ENCODE data around the gene RRAS2.
A peak's percentile ranks its signal among the peaks of the same experiment; 100 is the strongest.
"Not testable (repeated sequence)": the region's sequence is repeated elsewhere in the genome, so short reads cannot be mapped to it uniquely, and the experiment has no call there.

The RRAS2 gene

GRCh38 chr11:14358729-14359439 lies at the start of gene RRAS2:
Gene RRAS2, minus strand, starts transcription at chr11:14359183. Its CDS starts 313 bp downstream, at chr11:14358870.
- DNase-seq (ENCODE audit: extremely low read depth in 1 of 2, low read depth in 1 of 2): peak; percentile 65 to 69

DNA sequence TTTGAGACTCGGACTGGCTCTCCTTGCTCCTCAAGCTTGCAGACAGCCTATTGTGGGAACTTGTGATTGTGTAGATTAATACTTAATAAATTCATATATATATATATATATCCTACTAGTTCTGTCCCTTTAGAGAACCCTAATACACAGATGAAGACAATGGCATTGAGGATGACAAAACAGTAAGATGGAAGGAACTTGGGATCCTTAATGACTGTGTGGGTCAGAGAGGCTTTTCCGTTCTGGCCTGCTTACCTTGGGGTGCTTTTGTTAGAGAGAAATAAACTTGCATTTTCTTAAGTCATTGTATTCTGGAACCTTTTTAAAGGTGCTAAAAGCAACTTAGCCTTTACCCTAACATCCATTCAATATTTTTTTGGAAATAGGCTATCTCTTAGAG lies 49.6 kb upstream of the RRAS2 start:
- DNase-seq (ENCODE audit: extremely low read depth in 1 of 2, low read depth in 1 of 2): no peak

DNA sequence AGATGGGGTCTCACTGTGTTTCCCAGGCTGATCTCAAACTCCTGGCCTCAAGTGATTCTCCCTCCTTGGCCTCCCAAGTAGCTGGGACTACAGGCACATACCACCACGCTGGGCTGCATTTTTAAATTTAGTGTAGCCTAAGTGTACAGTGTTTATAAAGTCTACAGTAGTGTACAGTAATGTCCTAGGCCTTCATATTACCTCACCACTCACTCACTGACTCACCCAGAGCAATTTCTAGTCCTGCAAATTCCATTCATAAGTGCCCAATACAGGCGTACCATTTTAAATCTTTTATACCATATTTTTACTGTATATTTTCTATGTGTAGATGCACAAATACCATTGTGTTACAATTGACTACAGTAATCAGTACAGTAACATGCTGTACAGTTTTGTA lies 47.1 kb upstream of the RRAS2 start:
- DNase-seq (ENCODE audit: extremely low read depth in 1 of 2, low read depth in 1 of 2): not testable (repeated sequence)

DNA sequence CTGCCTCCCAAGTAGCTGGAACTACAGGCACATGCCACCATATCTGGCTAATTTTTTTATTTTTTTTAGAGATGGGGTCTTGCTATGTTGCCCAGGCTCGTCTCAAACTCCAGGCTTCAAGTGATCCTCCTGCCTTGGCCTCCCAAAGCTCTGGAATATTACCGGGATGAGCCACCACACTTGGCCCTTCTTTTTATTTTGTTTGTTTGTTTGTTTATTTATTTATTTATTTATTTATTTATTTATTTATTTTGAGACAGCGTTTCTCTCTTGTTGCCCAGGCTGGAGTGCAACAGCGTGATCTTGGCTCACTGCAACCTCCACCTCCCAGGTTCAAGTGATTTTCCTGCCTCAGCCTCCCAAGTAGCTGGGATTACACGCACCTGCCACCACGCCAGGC lies 44.5 kb upstream of the RRAS2 start:
- not testable (repeated sequence) for DNase-seq (ENCODE audit: extremely low read depth in 1 of 2, low read depth in 1 of 2)

DNA sequence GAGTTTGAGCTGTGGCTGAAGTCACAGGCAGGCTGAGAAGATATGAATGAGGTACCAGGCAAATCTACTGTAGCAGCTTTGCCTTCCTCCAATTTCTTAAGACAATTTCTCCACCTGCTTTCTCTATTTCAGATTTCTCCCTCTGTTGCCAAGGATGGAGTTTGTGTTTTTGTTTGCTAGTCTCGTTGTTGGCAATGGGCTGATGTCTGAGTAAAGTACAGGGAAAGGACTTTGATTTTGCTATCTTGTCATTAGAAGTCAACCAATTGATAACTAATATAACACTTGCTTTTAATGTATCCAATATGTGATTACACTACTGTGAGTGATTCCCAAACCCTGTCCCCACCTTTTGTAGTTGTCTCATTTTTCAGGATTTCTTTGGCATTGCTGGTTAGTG lies 40.1 kb upstream of the RRAS2 start:
- DNase-seq (ENCODE audit: extremely low read depth in 1 of 2, low read depth in 1 of 2): no peak

DNA sequence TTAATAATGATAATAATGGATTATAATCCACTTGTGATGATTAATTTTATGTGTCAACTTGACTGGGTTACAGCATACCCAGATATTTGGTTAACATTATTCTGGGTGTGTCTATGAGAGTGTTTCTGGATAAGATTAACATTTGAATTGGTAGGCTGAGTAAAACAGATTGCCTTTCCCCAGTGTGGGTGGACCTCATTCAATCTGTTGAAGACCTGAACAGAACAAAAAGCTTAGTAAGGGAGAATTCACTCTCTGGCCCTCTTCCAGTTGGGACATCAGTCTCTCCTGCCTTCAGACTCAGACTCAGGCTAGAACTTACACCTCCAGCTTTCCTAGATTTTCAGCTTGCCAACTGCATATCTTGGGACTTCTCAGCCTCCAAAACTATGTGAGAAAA lies 37.3 kb upstream of the RRAS2 start:
- DNase-seq (ENCODE audit: extremely low read depth in 1 of 2, low read depth in 1 of 2): no peak

GRCh38 chr11:14393889-14394288 lies 34.9 kb upstream of the RRAS2 start:
- no peak for DNase-seq (ENCODE audit: extremely low read depth in 1 of 2, low read depth in 1 of 2)

DNA sequence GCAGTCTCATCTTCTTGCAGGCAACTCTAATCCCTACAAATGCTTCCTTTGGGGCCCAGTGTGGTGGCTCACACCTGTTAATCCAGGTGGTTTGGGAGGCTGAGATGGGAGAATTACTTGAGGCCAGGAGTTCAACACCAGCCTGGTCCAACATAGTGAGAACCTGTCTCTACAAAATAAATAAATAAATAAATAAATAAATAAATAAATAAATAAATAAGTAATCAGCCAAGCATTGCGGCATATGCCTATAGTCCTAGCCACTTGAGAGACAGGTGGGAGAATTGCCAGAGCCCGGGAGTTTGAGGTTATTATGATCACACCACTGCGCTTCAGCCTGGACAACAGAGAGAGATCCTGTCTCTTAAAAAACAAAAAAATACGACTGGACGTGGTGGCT lies 34.1 kb upstream of the RRAS2 start:
- no peak for DNase-seq (ENCODE audit: extremely low read depth in 1 of 2, low read depth in 1 of 2)

DNA sequence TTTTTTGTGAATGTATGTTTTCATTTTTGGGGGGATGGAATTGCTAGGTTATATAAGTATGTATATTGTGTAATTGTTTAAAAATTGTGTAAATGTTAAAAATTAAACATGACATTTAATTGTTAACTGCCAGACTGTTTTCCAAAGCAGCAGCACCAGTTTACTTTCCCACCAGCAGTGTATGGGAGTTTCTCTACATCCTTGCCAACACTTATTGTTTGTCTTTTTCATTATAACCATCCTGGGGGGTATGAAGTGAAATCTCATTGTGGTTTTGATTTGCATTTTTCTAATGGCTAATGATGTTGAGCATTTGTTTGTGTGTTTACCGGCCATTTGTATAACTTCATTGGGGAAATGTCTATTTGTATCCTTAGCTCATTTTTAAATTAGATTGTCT lies 31.7 kb upstream of the RRAS2 start:
- DNase-seq (ENCODE audit: extremely low read depth in 1 of 2, low read depth in 1 of 2): no peak

DNA sequence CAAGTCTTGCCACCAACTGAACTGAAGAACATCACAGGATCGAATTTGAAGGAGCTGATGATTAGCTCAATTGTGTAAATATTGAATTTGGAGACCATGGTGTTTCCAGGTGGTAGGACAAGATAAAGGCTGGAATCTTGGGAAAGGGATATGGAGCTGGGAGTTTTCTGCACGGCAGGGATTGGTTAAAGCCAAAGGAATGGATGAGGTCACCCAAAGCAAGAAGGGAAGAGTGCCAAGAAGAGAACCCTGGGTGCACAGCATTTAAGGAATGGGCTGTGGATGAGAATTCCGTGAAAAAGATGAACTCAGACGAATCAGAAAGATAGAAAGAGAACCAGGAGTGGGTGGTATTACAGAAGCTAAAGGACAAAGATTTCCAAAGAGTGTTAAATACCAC lies 29.4 kb upstream of the RRAS2 start:
- no peak for DNase-seq (ENCODE audit: extremely low read depth in 1 of 2, low read depth in 1 of 2)

DNA sequence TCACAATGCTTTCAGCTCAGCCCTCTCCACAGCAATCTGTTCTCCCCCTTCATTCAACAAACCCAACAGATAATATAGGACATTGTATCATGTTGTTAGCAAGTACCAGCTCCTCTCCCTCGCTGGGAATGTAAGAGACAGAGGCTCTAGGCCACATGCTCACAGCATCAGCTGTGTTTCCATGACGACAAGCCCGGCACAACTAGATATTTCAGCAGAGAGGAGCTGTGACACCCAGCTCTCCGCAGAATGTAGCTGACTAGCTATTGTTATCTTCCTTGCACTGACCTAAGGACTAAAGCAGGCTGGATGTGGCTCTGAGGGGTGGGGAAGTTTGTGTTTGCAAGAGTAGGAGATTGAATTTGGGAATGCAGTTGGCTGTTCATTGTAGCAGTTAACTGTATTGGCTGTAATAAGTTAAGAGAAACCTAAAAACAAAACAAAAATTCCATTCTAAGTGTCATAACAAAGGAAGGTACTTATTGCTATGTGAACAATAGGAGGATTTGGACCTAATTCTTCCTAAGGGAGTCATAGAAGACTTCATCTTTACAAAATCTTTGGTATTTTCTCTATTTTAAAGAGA lies 28.0 kb upstream of the RRAS2 start:
- DNase-seq (ENCODE audit: extremely low read depth in 1 of 2, low read depth in 1 of 2): no peak

- DNase-seq (ENCODE audit: extremely low read depth in 1 of 2, low read depth in 1 of 2): no peak
Measured at GRCh38 chr11:14386081-14386480, 27.1 kb upstream of the RRAS2 start.

DNA sequence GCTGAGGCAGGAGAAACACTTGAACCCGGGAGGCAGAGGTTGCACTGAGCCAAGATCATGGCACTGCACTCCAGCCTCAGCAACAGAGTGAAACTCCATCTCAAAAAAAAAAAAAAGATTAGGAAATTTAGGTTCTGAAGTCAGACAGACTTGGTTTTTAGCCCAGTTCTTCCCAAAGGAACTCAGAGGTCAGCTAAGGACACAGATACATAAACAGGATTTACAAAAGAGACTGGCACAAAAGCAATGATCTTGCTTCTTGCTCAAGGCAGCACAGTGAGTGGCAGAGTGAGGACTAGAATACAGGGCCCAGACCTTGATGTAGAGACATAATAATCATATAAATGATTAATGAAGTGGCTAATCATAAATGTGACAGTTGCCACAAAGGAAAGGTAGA lies 25.4 kb upstream of the RRAS2 start:
- no peak for DNase-seq (ENCODE audit: extremely low read depth in 1 of 2, low read depth in 1 of 2)

- no peak for DNase-seq (ENCODE audit: extremely low read depth in 1 of 2, low read depth in 1 of 2)
Measured at GRCh38 chr11:14381968-14382367, 23.0 kb upstream of the RRAS2 start.

DNA sequence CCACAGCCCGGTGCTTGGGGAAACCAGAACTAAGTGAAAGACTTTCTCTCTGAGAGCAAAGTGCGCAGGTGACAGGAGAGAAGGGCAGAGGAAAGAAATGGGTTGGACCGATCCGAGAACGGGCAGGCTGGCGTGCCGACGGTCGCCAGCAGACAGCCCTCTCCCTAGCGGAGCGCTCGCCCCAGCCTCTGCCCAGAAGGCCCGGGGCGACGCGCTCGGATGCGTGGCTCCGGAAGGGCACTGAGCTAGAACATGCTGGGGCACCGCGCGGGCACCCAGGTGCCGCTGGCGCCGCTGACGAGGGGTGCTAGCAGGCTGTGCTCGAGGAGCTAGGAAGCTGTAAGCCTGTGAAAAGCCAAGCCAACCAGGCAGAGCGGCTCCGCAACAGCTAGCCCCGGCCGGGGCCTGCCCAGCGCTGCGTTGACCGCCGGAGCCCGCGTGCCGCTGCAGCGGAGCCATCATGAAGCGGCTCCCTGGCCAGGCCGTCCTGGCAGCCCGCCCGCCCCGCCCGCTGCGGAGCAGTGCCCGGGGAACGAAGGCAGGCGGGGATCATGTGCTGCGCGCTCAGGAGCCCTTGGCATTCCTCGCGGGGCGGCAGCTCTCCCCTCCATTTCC lies 22.1 kb upstream of the RRAS2 start:
- DNase-seq (ENCODE audit: extremely low read depth in 1 of 2, low read depth in 1 of 2): peak in 1 of 2 donors; percentile 17

DNA sequence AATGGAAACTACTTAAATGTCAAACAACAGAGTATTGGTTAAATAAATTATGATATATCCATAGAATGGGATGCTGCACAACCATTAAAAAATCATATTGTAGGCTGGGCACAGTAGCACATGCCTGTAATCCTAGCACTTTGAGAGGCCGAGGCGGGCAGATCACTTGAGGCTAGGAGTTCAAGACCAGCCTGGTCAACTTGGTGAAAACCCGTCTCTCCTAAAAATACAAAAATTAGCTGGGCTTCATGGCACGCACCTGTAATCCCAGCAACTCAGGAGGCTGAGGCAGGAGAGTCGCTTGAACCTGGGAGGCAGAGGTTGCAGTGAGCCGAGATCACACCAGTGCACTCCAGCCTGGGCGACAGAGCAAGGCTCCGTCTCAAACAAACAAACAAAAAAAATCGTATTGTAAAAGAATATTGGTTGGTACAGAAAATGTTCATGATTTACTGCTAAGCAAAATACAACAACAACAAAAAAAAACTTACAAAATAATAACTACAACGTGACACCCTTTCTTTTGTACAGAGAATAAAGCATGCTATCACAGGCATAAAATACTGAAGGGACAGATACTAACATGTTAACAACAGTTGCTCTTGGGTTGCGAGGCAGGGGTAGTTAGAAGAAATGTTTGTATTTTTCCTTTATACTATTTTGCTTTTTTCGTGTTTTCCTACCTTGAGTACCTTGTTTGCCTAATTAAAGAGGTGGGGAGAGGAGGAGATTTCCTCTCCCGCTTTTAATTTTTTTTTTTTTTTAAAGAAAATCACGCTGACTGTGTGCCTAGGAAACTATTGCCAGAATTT lies 21.3 kb upstream of the RRAS2 start:
- no peak for DNase-seq (ENCODE audit: extremely low read depth in 1 of 2, low read depth in 1 of 2)

GRCh38 chr11:14378171-14378570 lies 19.2 kb upstream of the RRAS2 start:
- no peak for DNase-seq (ENCODE audit: extremely low read depth in 1 of 2, low read depth in 1 of 2)

- DNase-seq (ENCODE audit: extremely low read depth in 1 of 2, low read depth in 1 of 2): no peak
Measured at GRCh38 chr11:14376920-14377319, 17.9 kb upstream of the RRAS2 start.

DNA sequence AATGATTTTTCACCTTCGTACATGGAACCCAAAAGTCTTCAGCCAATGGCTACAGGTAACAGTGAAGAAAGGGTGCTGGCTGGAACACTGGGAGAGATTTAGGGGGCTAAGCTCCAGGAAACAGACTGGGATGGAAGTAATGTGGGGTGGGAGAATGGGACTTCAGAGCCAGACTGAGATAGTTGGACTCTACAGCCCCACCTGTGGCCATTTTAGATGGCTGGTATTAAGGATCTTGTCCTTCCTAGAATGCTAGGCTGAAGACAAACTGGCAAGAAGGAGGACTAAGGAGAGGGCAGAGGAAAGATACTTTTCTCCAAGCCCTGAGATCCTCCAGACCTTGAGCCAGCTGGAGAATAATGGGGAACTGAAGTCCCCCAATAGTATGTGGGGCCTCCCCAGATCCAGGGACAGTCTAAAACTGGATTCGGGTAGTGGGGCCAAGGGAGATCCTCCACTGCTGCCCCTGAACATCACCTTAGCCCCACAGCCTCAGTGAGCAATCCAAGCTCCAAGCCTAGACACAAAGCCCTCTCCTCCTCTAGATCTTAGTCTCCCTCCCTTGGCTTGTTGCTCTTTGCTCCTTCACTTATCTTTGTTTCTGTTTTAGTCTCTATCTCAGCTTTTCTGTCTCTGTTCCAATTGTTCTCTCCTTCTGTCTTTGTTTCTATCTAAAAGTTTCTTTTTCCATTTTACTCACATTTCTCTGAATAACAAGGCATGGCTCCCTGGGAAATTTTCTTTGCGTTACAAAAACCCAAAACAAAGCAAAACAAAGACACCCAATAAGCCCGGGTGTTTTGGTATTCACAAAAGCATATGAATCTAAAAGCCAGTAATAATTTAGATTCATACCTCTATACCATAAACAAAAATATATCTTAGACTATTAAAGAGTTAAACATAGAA lies 16.2 kb upstream of the RRAS2 start:
- DNase-seq (ENCODE audit: extremely low read depth in 1 of 2, low read depth in 1 of 2): no peak

DNA sequence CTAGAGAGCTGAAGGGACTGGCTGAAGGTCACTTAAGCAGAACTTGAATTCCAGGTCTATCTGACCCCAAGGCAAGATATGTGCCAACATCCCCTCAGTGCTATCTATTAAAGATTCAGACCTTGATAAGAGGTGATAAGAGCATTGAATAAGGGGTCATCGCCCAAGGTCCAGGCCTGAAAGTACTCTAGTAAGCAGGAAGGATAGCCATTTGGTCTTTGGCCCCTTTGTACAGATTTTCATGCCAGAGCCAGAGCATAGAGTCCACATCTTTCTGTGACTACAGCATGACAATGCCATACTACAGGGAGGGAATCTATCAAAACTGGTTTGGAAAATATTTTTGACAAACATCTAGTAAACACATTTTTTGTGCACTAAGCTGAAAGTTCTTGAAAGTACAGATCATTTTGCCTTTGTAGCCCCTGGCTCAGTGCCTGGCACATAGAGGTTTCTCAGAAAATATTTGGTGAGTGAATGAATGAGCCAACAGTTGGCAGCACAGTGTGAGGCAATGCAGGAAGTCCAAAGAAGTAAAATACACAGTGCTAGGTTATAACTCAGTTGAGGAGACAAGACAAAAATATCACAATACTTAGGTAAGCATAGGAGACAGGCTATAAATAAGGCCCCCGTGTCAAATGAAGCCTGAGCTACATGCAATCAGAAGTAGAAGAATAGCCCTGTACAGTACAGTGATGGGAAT lies 15.1 kb upstream of the RRAS2 start:
- no peak for DNase-seq (ENCODE audit: extremely low read depth in 1 of 2, low read depth in 1 of 2)
